WTC11 (cell line): ENCODE data around the gene IPO9. TPM values are rescaled to one million over a fixed set of nuclear protein-coding genes. Genes with fewer than 3 reads are reported as not detected.

ENCODE experiments used
- ATAC-seq: fragments of 200-7000 bp; cut with Tn5 transposase; 2 replicates; pipeline ENCODE4 v1.10.0; 2021; ENCODE audit warnings: mild to moderate bottlenecking, moderate library complexity
- CTCF ChIA-PET: fragments of 300-600 bp; sonication (Branson Sonifier 250); formaldehyde crosslinking; loops from one replicate; lab custom pipeline; 2021; ENCODE audit warnings: antibody characterized with exemption; lab: Charles Lee
- POLR2A ChIA-PET: fragments of 350-600 bp; sonication (Branson Sonifier 250); formaldehyde crosslinking; loops from one replicate; lab custom pipeline; 2021; ENCODE audit warnings: antibody characterized with exemption; lab: Charles Lee
- DNase-seq: peaks from one replicate; pipeline ENCODE4 v3.0.0; 2021; ENCODE audit warnings: low spot score
- H3K27ac Mint-ChIP-seq: 2 replicates; pipeline ENCODE4 v1.8.0; 2021; ENCODE audit warnings: mixed read lengths
- H3K27me3 Mint-ChIP-seq: 2 replicates; pipeline ENCODE4 v1.8.0; 2021; ENCODE audit warnings: low read depth, mild to moderate bottlenecking, moderate library complexity, mixed read lengths
- H3K36me3 Mint-ChIP-seq: 2 replicates; pipeline ENCODE4 v1.8.0; 2021; ENCODE audit warnings: mixed read lengths
- H3K4me1 Mint-ChIP-seq: 2 replicates; pipeline ENCODE4 v1.8.0; 2022; ENCODE audit warnings: mixed read lengths
- H3K4me3 Mint-ChIP-seq: 2 replicates; pipeline ENCODE4 v1.8.0; 2021; ENCODE audit warnings: mild to moderate bottlenecking, moderate library complexity, mixed read lengths
- H3K9me3 Mint-ChIP-seq: 2 replicates; pipeline ENCODE4 v1.8.0; 2021; ENCODE audit warnings: mixed read lengths
- ATF1 ChIP-seq: sonication (generic); formaldehyde crosslinking; IDR thresholded peaks from 2 replicates; pipeline ENCODE4 v1.8.1; 2023; ENCODE audit warnings: mild to moderate bottlenecking, moderate library complexity, missing genetic modification reagents
- ERG ChIP-seq: fragments of 250-450 bp; sonication (Bioruptor Pico); IDR thresholded peaks from 2 replicates; pipeline ENCODE4 v1.8.0; 2021; ENCODE audit warnings: mild to moderate bottlenecking
- ETV6 ChIP-seq: sonication (generic); formaldehyde crosslinking; IDR thresholded peaks from 2 replicates; pipeline ENCODE4 v1.8.1; 2022; ENCODE audit warnings: mild to moderate bottlenecking, missing genetic modification reagents
- FOXK1 ChIP-seq: sonication (generic); formaldehyde crosslinking; IDR thresholded peaks from 2 replicates; pipeline ENCODE4 v1.8.0; 2022; ENCODE audit warnings: mild to moderate bottlenecking, moderate library complexity, missing genetic modification reagents
- IRF2 ChIP-seq: sonication (generic); formaldehyde crosslinking; IDR thresholded peaks from 2 replicates; pipeline ENCODE4 v1.8.0; 2022; ENCODE audit warnings: low read depth, missing genetic modification reagents, borderline replicate concordance
- PRRX2 ChIP-seq: fragments of 250-450 bp; sonication (Bioruptor Pico); IDR thresholded peaks from 2 replicates; pipeline ENCODE4 v1.8.0; 2021; ENCODE audit warnings: mild to moderate bottlenecking
- RORB ChIP-seq: fragments of 250-450 bp; sonication (Bioruptor Pico); IDR thresholded peaks from 2 replicates; pipeline ENCODE4 v1.9.0; 2021; ENCODE audit warnings: mild to moderate bottlenecking
- SMAD4 ChIP-seq: sonication (generic); formaldehyde crosslinking; IDR thresholded peaks from 2 replicates; pipeline ENCODE4 v1.8.0; 2022; ENCODE audit warnings: mild to moderate bottlenecking, missing genetic modification reagents
- TEAD4 ChIP-seq: sonication (generic); formaldehyde crosslinking; IDR thresholded peaks from 2 replicates; pipeline ENCODE4 v1.8.0; 2022; ENCODE audit warnings: mild to moderate bottlenecking, missing genetic modification reagents
- USF1 ChIP-seq: sonication (generic); formaldehyde crosslinking; IDR thresholded peaks from 2 replicates; pipeline ENCODE4 v1.8.0; 2022; ENCODE audit warnings: mild to moderate bottlenecking, missing genetic modification reagents
- ZNF219 ChIP-seq: sonication (generic); formaldehyde crosslinking; IDR thresholded peaks from 2 replicates; pipeline ENCODE4 v1.8.0; 2023; ENCODE audit warnings: missing genetic modification reagents, mild to moderate bottlenecking, borderline replicate concordance
- ZNF396 ChIP-seq: fragments of 250-450 bp; sonication (Bioruptor Pico); IDR thresholded peaks from 2 replicates; pipeline ENCODE4 v1.8.0; 2021; ENCODE audit warnings: mild to moderate bottlenecking, moderate library complexity, borderline replicate concordance
- ZSCAN18 ChIP-seq: fragments of 250-450 bp; sonication (Bioruptor Pico); IDR thresholded peaks from 2 replicates; pipeline ENCODE4 v2.1.2; 2022; ENCODE audit warnings: mild to moderate bottlenecking, moderate library complexity
- total RNA-seq: library from RNA; stranded (reverse); gene quantifications from 3 replicates; pipeline ENCODE4 v1.2.3, GENCODE V29; 2021
- TF ChIP-seq, protein P1 (sequence below): sonication (generic); formaldehyde crosslinking; IDR thresholded peaks from 2 replicates; pipeline ENCODE4 v1.8.0; 2022; ENCODE audit warnings: missing genetic modification reagents
- TF ChIP-seq, protein P2 (sequence below): sonication (generic); formaldehyde crosslinking; IDR thresholded peaks from 2 replicates; pipeline ENCODE4 v1.8.0; 2023; ENCODE audit warnings: mild to moderate bottlenecking, missing genetic modification reagents
- TF ChIP-seq, protein P3 (sequence below): fragments of 250-450 bp; sonication (Bioruptor Pico); IDR thresholded peaks from 2 replicates; pipeline ENCODE4 v1.9.0; 2021; ENCODE audit warnings: mild to moderate bottlenecking
- TF ChIP-seq, protein P4 (sequence below): sonication (generic); formaldehyde crosslinking; IDR thresholded peaks from 2 replicates; pipeline ENCODE4 v1.8.1; 2023; ENCODE audit warnings: mild to moderate bottlenecking, missing genetic modification reagents, moderate library complexity

The IPO9 gene
- total RNA-seq, 1 experiment from 2014 or later: 97.2 TPM

DNA sequence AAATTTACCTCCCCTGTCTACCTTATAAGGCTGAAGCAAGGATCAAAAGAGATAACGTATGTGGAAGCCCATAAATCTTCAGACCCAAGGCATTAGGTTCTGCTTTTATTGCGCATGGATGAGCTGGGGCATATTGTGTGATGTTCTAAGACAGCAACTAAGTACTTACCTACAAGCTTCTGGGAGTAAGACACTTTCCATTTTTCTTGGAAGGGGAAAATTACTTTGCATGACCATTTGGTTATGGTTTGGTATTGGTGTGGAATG, 96.3 kb downstream of the IPO9 start:
- no peak for DNase-seq
- Mint-ChIP-seq H3K27ac (no peak overlapping the region), H3K4me1 (no peaks in the 10 kb centered on the region)
- ATAC-seq: no peak
- no peak for TF ChIP-seq SMAD4 (CRISPR knock-in tag)
- no peak for TF ChIP-seq RORB (CRISPR knock-in tag)
- TF ChIP-seq, protein P1, sequence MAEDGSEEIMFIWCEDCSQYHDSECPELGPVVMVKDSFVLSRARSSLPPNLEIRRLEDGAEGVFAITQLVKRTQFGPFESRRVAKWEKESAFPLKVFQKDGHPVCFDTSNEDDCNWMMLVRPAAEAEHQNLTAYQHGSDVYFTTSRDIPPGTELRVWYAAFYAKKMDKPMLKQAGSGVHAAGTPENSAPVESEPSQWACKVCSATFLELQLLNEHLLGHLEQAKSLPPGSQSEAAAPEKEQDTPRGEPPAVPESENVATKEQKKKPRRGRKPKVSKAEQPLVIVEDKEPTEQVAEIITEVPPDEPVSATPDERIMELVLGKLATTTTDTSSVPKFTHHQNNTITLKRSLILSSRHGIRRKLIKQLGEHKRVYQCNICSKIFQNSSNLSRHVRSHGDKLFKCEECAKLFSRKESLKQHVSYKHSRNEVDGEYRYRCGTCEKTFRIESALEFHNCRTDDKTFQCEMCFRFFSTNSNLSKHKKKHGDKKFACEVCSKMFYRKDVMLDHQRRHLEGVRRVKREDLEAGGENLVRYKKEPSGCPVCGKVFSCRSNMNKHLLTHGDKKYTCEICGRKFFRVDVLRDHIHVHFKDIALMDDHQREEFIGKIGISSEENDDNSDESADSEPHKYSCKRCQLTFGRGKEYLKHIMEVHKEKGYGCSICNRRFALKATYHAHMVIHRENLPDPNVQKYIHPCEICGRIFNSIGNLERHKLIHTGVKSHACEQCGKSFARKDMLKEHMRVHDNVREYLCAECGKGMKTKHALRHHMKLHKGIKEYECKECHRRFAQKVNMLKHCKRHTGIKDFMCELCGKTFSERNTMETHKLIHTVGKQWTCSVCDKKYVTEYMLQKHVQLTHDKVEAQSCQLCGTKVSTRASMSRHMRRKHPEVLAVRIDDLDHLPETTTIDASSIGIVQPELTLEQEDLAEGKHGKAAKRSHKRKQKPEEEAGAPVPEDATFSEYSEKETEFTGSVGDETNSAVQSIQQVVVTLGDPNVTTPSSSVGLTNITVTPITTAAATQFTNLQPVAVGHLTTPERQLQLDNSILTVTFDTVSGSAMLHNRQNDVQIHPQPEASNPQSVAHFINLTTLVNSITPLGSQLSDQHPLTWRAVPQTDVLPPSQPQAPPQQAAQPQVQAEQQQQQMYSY (CRISPR knock-in tag): no peak
- no peak for TF ChIP-seq ETV6 (CRISPR knock-in tag)
- no peak for TF ChIP-seq ATF1 (CRISPR knock-in tag)
- no peak for TF ChIP-seq FOXK1 (CRISPR knock-in tag)
- TF ChIP-seq, protein P2, sequence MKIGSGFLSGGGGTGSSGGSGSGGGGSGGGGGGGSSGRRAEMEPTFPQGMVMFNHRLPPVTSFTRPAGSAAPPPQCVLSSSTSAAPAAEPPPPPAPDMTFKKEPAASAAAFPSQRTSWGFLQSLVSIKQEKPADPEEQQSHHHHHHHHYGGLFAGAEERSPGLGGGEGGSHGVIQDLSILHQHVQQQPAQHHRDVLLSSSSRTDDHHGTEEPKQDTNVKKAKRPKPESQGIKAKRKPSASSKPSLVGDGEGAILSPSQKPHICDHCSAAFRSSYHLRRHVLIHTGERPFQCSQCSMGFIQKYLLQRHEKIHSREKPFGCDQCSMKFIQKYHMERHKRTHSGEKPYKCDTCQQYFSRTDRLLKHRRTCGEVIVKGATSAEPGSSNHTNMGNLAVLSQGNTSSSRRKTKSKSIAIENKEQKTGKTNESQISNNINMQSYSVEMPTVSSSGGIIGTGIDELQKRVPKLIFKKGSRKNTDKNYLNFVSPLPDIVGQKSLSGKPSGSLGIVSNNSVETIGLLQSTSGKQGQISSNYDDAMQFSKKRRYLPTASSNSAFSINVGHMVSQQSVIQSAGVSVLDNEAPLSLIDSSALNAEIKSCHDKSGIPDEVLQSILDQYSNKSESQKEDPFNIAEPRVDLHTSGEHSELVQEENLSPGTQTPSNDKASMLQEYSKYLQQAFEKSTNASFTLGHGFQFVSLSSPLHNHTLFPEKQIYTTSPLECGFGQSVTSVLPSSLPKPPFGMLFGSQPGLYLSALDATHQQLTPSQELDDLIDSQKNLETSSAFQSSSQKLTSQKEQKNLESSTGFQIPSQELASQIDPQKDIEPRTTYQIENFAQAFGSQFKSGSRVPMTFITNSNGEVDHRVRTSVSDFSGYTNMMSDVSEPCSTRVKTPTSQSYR (CRISPR knock-in tag): no peak
- TF ChIP-seq ZSCAN18 (CRISPR knock-in tag): no peak
- no peak for TF ChIP-seq TEAD4
- no peak for TF ChIP-seq PRRX2
- TF ChIP-seq ERG (CRISPR knock-in tag): no peak
- TF ChIP-seq, protein P3, sequence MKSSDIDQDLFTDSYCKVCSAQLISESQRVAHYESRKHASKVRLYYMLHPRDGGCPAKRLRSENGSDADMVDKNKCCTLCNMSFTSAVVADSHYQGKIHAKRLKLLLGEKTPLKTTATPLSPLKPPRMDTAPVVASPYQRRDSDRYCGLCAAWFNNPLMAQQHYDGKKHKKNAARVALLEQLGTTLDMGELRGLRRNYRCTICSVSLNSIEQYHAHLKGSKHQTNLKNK: no peak
- TF ChIP-seq ZNF396 (CRISPR knock-in tag): no peak
- TF ChIP-seq IRF2 (CRISPR knock-in tag): no peak
- TF ChIP-seq ZNF219: no peak
- TF ChIP-seq, all 79 proteins: peak for 0
- Mint-ChIP-seq H3K36me3 (no peaks in the 10 kb centered on the region), H3K9me3 (no peaks in the 10 kb centered on the region), H3K4me3 (no peak overlapping the region), H3K27me3 (no peaks in the 10 kb centered on the region; the same call in 1 of the 2 replicates)
- ChIA-PET CTCF (interaction anchor here (2.3 kb wide), 1 partner anchor 30 kb away, joined by 11 read pairs; no protein-coding TSS in a partner anchor), POLR2A (no interaction called here)

DNA sequence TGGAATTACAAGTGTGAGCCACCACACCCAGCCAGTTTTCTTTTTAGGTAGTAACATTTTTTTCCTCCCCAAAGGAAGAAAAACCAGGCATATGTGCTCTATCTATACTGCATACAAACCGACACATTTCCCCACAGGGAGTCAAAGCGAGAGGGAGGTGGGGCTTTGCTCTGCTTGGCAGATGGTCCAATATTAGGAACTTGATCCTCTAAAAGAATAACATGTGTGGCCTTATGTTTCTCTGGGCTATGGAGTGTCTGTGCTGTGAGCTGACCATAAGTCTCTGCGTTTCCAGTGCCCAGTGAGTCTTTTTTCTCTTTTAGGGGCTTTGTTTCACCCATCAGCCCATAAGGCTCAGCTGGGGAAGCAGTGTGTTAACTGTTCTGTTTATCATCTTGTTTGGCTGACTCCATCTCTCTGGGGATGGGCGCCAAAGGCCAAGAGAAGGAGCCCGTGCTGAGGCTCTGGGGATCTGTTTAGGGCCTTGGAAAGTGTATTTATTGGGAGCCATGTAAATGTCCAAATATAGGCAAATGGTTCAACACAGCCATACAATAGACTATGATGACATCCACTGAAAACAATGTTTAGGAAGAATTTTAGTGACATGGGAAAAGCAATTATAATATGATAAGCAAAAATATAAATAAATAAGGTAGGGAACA, 97.2 kb downstream of the IPO9 start:
- TF ChIP-seq USF1 (CRISPR knock-in tag): no peak
- TF ChIP-seq, protein P4, sequence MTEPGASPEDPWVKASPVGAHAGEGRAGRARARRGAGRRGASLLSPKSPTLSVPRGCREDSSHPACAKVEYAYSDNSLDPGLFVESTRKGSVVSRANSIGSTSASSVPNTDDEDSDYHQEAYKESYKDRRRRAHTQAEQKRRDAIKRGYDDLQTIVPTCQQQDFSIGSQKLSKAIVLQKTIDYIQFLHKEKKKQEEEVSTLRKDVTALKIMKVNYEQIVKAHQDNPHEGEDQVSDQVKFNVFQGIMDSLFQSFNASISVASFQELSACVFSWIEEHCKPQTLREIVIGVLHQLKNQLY (CRISPR knock-in tag): no peak
- H3K4me1 Mint-ChIP-seq: no peaks in the 10 kb centered on the region
- CTCF ChIA-PET: no interaction called here
- H3K27me3 Mint-ChIP-seq: no peaks in the 10 kb centered on the region
- no peak overlapping the region for H3K4me3 Mint-ChIP-seq
- ATAC-seq (no peak), DNase-seq (no peak)
- POLR2A ChIA-PET: no interaction called here
- no peaks in the 10 kb centered on the region for H3K36me3 Mint-ChIP-seq
- no peak overlapping the region for H3K27ac Mint-ChIP-seq
- H3K9me3 Mint-ChIP-seq: no peaks in the 10 kb centered on the region
